GM19395 (cell line): ENCODE data around the gene ZNF200.

Experiments used
- ATAC-seq: cut with Tn5 transposase; IDR thresholded peaks from one replicate; pipeline ENCODE4 v1.9.1; 2021; ENCODE audit warnings: mild to moderate bottlenecking, moderate library complexity; ENCODE audit not compliant: unreplicated experiment

ZNF200 gene

GRCh38 chr16:3179651-3180050, 55.3 kb downstream of the ZNF200 start:
- no peak for ATAC-seq

- ATAC-seq, result no peak
Observed at GRCh38 chr16:3175157-3176093, 59.5 kb downstream of the ZNF200 start.

DNA sequence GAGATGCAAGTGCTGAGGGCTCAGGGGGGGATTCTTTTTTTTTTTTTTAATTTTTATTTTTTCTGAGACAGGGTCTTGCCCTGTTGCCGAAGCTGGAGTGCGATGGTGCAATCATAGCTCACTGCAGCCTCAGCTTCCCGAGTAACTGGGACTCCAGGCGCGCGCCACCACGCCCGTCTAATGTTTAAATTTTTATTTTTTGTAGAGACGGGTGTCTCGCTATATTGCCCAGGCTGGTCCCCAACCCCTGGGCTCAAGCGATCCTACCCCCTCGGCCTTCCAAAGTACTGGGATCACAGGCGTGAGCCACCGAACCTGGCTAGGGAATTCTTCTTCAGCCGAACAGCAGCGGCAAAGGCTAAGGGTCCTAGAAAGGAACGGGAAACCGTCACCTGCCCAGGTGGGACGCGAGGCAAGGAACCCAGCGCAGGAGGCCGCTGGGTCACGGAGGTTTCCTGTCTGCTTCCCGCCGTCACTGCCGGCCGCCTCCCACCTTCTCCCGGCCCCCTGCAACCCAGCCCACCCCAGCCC, 60.3 kb downstream of the ZNF200 start:
- ATAC-seq, result no peak

- ATAC-seq, result no peak
Observed at GRCh38 chr16:3173892-3174617, 60.9 kb downstream of the ZNF200 start.
